ENCODE data around the gene ASPDH.

DNA sequence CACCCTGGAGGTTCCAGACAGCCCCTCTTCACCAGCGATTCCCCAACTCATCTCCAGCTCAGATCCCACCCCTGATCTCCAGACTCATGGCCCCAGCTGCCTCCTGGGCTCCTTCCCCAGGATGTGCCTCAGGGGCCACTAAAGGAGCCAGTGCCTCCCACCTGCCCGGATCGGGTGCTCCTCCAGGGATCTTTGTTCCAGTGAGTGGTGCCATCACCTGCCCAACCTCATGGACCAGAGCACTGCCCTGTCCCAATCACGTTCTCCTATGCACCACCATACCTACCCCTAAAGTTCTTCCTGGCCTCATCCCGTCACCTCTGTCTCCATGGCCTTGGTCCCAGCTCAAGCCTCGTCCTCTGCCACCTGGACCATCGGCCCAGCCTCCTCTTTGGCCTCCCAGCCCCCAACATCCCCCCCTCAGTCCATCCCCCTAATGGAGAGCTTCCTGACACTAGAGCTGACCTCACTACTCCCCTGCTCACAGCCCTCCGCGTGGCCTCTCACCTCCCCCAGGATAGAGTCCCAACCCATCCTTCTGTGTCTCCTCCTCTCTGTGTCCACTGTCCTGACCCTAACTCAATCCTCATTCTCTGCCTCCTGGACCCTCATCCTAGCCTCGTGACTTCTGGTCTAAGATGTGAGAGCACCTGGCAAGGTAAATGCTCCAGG is 28.3 kb downstream of the ASPDH start:
- TF ChIP-seq, protein P1, sequence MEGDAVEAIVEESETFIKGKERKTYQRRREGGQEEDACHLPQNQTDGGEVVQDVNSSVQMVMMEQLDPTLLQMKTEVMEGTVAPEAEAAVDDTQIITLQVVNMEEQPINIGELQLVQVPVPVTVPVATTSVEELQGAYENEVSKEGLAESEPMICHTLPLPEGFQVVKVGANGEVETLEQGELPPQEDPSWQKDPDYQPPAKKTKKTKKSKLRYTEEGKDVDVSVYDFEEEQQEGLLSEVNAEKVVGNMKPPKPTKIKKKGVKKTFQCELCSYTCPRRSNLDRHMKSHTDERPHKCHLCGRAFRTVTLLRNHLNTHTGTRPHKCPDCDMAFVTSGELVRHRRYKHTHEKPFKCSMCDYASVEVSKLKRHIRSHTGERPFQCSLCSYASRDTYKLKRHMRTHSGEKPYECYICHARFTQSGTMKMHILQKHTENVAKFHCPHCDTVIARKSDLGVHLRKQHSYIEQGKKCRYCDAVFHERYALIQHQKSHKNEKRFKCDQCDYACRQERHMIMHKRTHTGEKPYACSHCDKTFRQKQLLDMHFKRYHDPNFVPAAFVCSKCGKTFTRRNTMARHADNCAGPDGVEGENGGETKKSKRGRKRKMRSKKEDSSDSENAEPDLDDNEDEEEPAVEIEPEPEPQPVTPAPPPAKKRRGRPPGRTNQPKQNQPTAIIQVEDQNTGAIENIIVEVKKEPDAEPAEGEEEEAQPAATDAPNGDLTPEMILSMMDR (IDR thresholded peaks at IDR 0.05), result no peak
- no peak for TF ChIP-seq ZFX (IDR thresholded peaks at IDR 0.05; ENCODE audit: borderline replicate concordance)

Measured in 22Rv1 (cell line).